Loucy (cell line): ENCODE measurements around the gene E2F1.

Experiments used
- H2AFZ ChIP-seq: fragments of 200-600 bp; sonication (generic); 2 replicates; pipeline ENCODE4 v1.6.0; 2016; ENCODE audit warnings: antibody characterized with exemption, mild to moderate bottlenecking, low read length, moderate library complexity
- H3F3A ChIP-seq: fragments of 200-600 bp; 2 replicates; pipeline ENCODE4 v1.6.0; 2016; ENCODE audit warnings: antibody characterized with exemption, low read depth, mild to moderate bottlenecking
- H3K27me3 ChIP-seq: fragments of 200-600 bp; sonication (generic); 2 replicates; pipeline ENCODE4 v1.6.1; 2014; ENCODE audit warnings: low read length, mild to moderate bottlenecking; ENCODE audit not compliant: insufficient read depth, poor library complexity, severe bottlenecking
- H3K36me3 ChIP-seq: fragments of 200-600 bp; sonication (generic); 2 replicates; pipeline ENCODE4 v1.6.1; 2016; ENCODE audit warnings: low read length; ENCODE audit not compliant: insufficient read depth
- H3K4me1 ChIP-seq: fragments of 200-600 bp; sonication (generic); 2 replicates; pipeline ENCODE4 v1.5.1; 2014; ENCODE audit warnings: low read length, mild to moderate bottlenecking; ENCODE audit not compliant: insufficient read depth, poor library complexity, severe bottlenecking
- H3K4me2 ChIP-seq: fragments of 200-600 bp; sonication (generic); 2 replicates; pipeline ENCODE4 v1.6.0; 2014; ENCODE audit warnings: antibody characterized with exemption, low read length, low read depth, mild to moderate bottlenecking; ENCODE audit not compliant: poor library complexity, severe bottlenecking
- H3K4me3 ChIP-seq: fragments of 200-600 bp; sonication (generic); 2 replicates; pipeline ENCODE4 v1.5.1; 2014; ENCODE audit warnings: low read length, mild to moderate bottlenecking, mixed read lengths; ENCODE audit not compliant: poor library complexity, severe bottlenecking
- H3K79me2 ChIP-seq: fragments of 200-600 bp; sonication (generic); 2 replicates; pipeline ENCODE4 v1.6.1; 2014; ENCODE audit warnings: low read length; ENCODE audit not compliant: insufficient read depth
- H3K9ac ChIP-seq: fragments of 200-600 bp; sonication (generic); 2 replicates; pipeline ENCODE4 v1.6.0; 2014; ENCODE audit warnings: mild to moderate bottlenecking, low read depth, low read length, moderate library complexity; ENCODE audit not compliant: poor library complexity, severe bottlenecking
- H3K9me2 ChIP-seq: fragments of 200-600 bp; sonication (generic); replicated peaks from 2 replicates; pipeline ENCODE4 v1.6.1; 2016; ENCODE audit warnings: low read depth, low read length, mixed read lengths
- H3K9me3 ChIP-seq: fragments of 200-600 bp; sonication (generic); 2 replicates; pipeline ENCODE4 v1.6.1; 2014; ENCODE audit warnings: mild to moderate bottlenecking, antibody characterized with exemption, low read length, low read depth; ENCODE audit not compliant: insufficient read depth
- H4K20me1 ChIP-seq: fragments of 200-600 bp; sonication (generic); 2 replicates; pipeline ENCODE4 v1.6.0; 2014; ENCODE audit warnings: antibody characterized with exemption, low read length, mild to moderate bottlenecking; ENCODE audit not compliant: insufficient read depth, poor library complexity, severe bottlenecking
- CTCF ChIP-seq: fragments of 200-600 bp; sonication (generic); conservative IDR thresholded peaks from 2 replicates; pipeline ENCODE4 v1.5.1; 2014; ENCODE audit warnings: mild to moderate bottlenecking, antibody characterized with exemption, low read length
- EZH2phosphoT487 ChIP-seq: fragments of 200-600 bp; IDR thresholded peaks from 2 replicates; pipeline ENCODE4 v1.6.1; 2018; ENCODE audit warnings: antibody characterized with exemption, mild to moderate bottlenecking, moderate library complexity, borderline replicate concordance

E2F1 gene

GRCh38 chr20:33630507-33630906, 55.7 kb downstream of the E2F1 start:
- H3K79me2 ChIP-seq: no peaks in the 10 kb centered on the region
- H3K4me2 ChIP-seq: no peak overlapping the region
- H3K9me2 ChIP-seq: no peaks in the 10 kb centered on the region
- no peak overlapping the region for H3K4me3 ChIP-seq
- TF ChIP-seq EZH2phosphoT487 (no peak), CTCF (no peak)
- H3K4me1 ChIP-seq: peaks cover 6% of the 10 kb centered on the region
- H3K9me3 ChIP-seq: no peaks in the 10 kb centered on the region
- no peak overlapping the region for H3K9ac ChIP-seq
- H3F3A ChIP-seq: no peaks in the 10 kb centered on the region
- no peaks in the 10 kb centered on the region for H3K27me3 ChIP-seq
- H2AFZ ChIP-seq: no peak overlapping the region
- peaks cover 47% of the 10 kb centered on the region; the same call in 1 of the 2 replicates for H3K36me3 ChIP-seq
- H4K20me1 ChIP-seq: no peaks in the 10 kb centered on the region

- no peaks in the 10 kb centered on the region for H3K27me3 ChIP-seq
- H3K9me2 ChIP-seq: no peaks in the 10 kb centered on the region
- H3K4me2 ChIP-seq: no peak overlapping the region
- no peaks in the 10 kb centered on the region for H3K9me3 ChIP-seq
- H3K9ac ChIP-seq: no peak overlapping the region
- no peaks in the 10 kb centered on the region for H4K20me1 ChIP-seq
- no peak overlapping the region for H3K4me3 ChIP-seq
- H3K79me2 ChIP-seq: no peaks in the 10 kb centered on the region
- no peaks in the 10 kb centered on the region for H3F3A ChIP-seq
- H3K4me1 ChIP-seq: peaks cover 6% of the 10 kb centered on the region
- no peak overlapping the region for H2AFZ ChIP-seq
- H3K36me3 ChIP-seq: peaks cover 50% of the 10 kb centered on the region; the same call in 1 of the 2 replicates
- TF ChIP-seq CTCF (no peak), EZH2phosphoT487 (no peak)
Observed at GRCh38 chr20:33629979-33630378, 56.2 kb downstream of the E2F1 start.

GRCh38 chr20:33629533-33629932, 56.7 kb downstream of the E2F1 start:
- H3K27me3 ChIP-seq: no peaks in the 10 kb centered on the region
- H3K4me3 ChIP-seq: no peak overlapping the region
- no peaks in the 10 kb centered on the region for H3K9me3 ChIP-seq
- TF ChIP-seq EZH2phosphoT487 (no peak), CTCF (no peak)
- peaks cover 6% of the 10 kb centered on the region for H3K4me1 ChIP-seq
- peaks cover 55% of the 10 kb centered on the region; the same call in 1 of the 2 replicates for H3K36me3 ChIP-seq
- no peak overlapping the region for H2AFZ ChIP-seq
- no peaks in the 10 kb centered on the region for H4K20me1 ChIP-seq
- no peaks in the 10 kb centered on the region for H3K79me2 ChIP-seq
- no peak overlapping the region for H3K9ac ChIP-seq
- H3K9me2 ChIP-seq: no peaks in the 10 kb centered on the region
- H3F3A ChIP-seq: no peaks in the 10 kb centered on the region
- H3K4me2 ChIP-seq: no peak overlapping the region
